GM23338 (cell line): ENCODE results near the gene SLC4A7. TPM values are rescaled to one million over a fixed set of nuclear protein-coding genes. Genes with fewer than 3 reads are reported as not detected.

Experiments used
- ATAC-seq: fragments of 200-7000 bp; cut with Tn5 transposase; 3 replicates; pipeline ENCODE4 v1.9.1; 2020
- DNase-seq: peaks from one replicate; pipeline ENCODE4 v3.0.0-alpha.2; 2015; ENCODE audit warnings: low spot score
- H2AFZ ChIP-seq: fragments of 200-600 bp; sonication (generic); 2 replicates; pipeline ENCODE4 v1.8.0; 2016; ENCODE audit warnings: antibody characterized with exemption, mild to moderate bottlenecking, moderate library complexity
- H3F3A ChIP-seq: fragments of 200-600 bp; sonication (generic); replicated peaks from 2 replicates; pipeline ENCODE4 v1.8.0; 2017; ENCODE audit warnings: antibody characterized with exemption, mixed run types, low read depth
- H3K27ac ChIP-seq: fragments of 200-600 bp; sonication (generic); 2 replicates; pipeline ENCODE4 v1.6.1; 2016; ENCODE audit warnings: low read depth
- H3K27me3 ChIP-seq: fragments of 200-600 bp; sonication (generic); 2 replicates; pipeline ENCODE4 v1.8.0; 2016; ENCODE audit warnings: mild to moderate bottlenecking, mixed run types, moderate library complexity; ENCODE audit not compliant: insufficient read depth
- H3K36me3 ChIP-seq: fragments of 200-600 bp; sonication (generic); 2 replicates; pipeline ENCODE4 v1.8.0; 2016; ENCODE audit warnings: mild to moderate bottlenecking; ENCODE audit not compliant: insufficient read depth
- H3K4me1 ChIP-seq: fragments of 200-600 bp; sonication (generic); 2 replicates; pipeline ENCODE4 v1.8.0; 2016; ENCODE audit warnings: mild to moderate bottlenecking, moderate library complexity; ENCODE audit not compliant: insufficient read depth
- H3K4me2 ChIP-seq: fragments of 200-600 bp; sonication (generic); 2 replicates; pipeline ENCODE4 v1.7.1; 2017; ENCODE audit warnings: mixed run types
- H3K4me3 ChIP-seq: fragments of 200-600 bp; sonication (generic); 2 replicates; pipeline ENCODE4 v1.6.1; 2016; ENCODE audit warnings: mixed run types
- H3K79me2 ChIP-seq: fragments of 200-600 bp; sonication (generic); replicated peaks from 2 replicates; pipeline ENCODE4 v1.8.0; 2017; ENCODE audit warnings: mild to moderate bottlenecking; ENCODE audit not compliant: insufficient read depth
- H3K9me2 ChIP-seq: fragments of 200-600 bp; sonication (generic); 2 replicates; pipeline ENCODE4 v1.8.0; 2017; ENCODE audit not compliant: insufficient read depth
- H4K20me1 ChIP-seq: fragments of 200-600 bp; sonication (generic); replicated peaks from 2 replicates; pipeline ENCODE4 v1.8.0; 2017; ENCODE audit warnings: mild to moderate bottlenecking; ENCODE audit not compliant: insufficient read depth
- H3K27ac Mint-ChIP-seq: 2 replicates; pipeline ENCODE4 v1.8.0; 2020; ENCODE audit warnings: inconsistent platforms, mild to moderate bottlenecking, moderate library complexity, mixed read lengths
- H3K27me3 Mint-ChIP-seq: 3 replicates; pipeline ENCODE4 v1.8.0; 2022; ENCODE audit warnings: low read depth, mild to moderate bottlenecking, moderate library complexity, mixed read lengths, inconsistent platforms; ENCODE audit not compliant: insufficient read depth, poor library complexity
- H3K36me3 Mint-ChIP-seq: 3 replicates; pipeline ENCODE4 v1.8.0; 2021; ENCODE audit warnings: low read depth, mild to moderate bottlenecking, inconsistent platforms, moderate library complexity, mixed read lengths
- H3K4me1 Mint-ChIP-seq: 3 replicates; pipeline ENCODE4 v1.8.0; 2020; ENCODE audit warnings: mild to moderate bottlenecking, inconsistent platforms, mixed read lengths
- H3K4me3 Mint-ChIP-seq: 3 replicates; pipeline ENCODE4 v1.8.0; 2021; ENCODE audit warnings: moderate library complexity, mild to moderate bottlenecking, inconsistent platforms, mixed read lengths
- H3K9me3 Mint-ChIP-seq: 3 replicates; pipeline ENCODE4 v1.8.0; 2020; ENCODE audit warnings: moderate library complexity, mild to moderate bottlenecking, inconsistent platforms, mixed read lengths
- ETS1 ChIP-seq: IDR thresholded peaks from 2 replicates; pipeline ENCODE4 v1.6.1; 2016; ENCODE audit warnings: antibody characterized with exemption
- NANOG ChIP-seq: IDR thresholded peaks from 2 replicates; pipeline ENCODE4 v1.6.1; 2016; ENCODE audit warnings: antibody characterized with exemption, borderline replicate concordance
- STAT1 ChIP-seq: IDR thresholded peaks from one replicate; pipeline ENCODE4 v1.6.1; 2016; ENCODE audit warnings: antibody characterized with exemption; ENCODE audit not compliant: unreplicated experiment
- ZNF114 ChIP-seq: fragments of 250-450 bp; sonication (Bioruptor Pico); IDR thresholded peaks from 2 replicates; pipeline ENCODE4 v1.5.0; 2020; ENCODE audit warnings: mild to moderate bottlenecking, moderate library complexity
- ZNF331 ChIP-seq: fragments of 250-450 bp; sonication (Bioruptor Pico); IDR thresholded peaks from 2 replicates; pipeline ENCODE4 v1.5.0; 2020; ENCODE audit warnings: low read depth, mild to moderate bottlenecking, moderate library complexity
- ZNF462 ChIP-seq: fragments of 250-450 bp; sonication (Bioruptor Pico); IDR thresholded peaks from 2 replicates; pipeline ENCODE4 v1.5.0; 2020; ENCODE audit warnings: mild to moderate bottlenecking, moderate library complexity
- polyA plus RNA-seq: library from polyadenylated mRNA; unstranded; fragments of >200 nt; fragmentation: Nextera tagmentation; extraction: Ambion mirVana; gene quantifications from 2 replicates; pipeline ENCODE4 v1.2.1, GENCODE V29; 2016
- total RNA-seq: library from RNA; depleted of rRNA; stranded (reverse); fragments of >200 nt; shearing (Covaris generic); gene quantifications from 2 replicates; pipeline ENCODE4 v1.2.3, GENCODE V29; 2014

The SLC4A7 gene
- total and polyA plus RNA-seq, 2 experiments from 2014 or later = 44.4 to 101 TPM

- TF ChIP-seq ZNF462 (CRISPR knock-in tag) (no peak), NANOG (no peak), ZNF114 (CRISPR knock-in tag) (no peak), ZNF331 (CRISPR knock-in tag) (no peak)
Measured at GRCh38 chr3:27360113-27361078, 123.8 kb downstream of the SLC4A7 start (continued).

GRCh38 chr3:27358372-27358771 is 125.8 kb downstream of the SLC4A7 start:
- H3K4me3 Mint-ChIP-seq = no peak overlapping the region
- no peaks in the 10 kb centered on the region for H3K27me3 ChIP-seq
- no peak overlapping the region for H3K4me2 ChIP-seq
- no peaks in the 10 kb centered on the region for H4K20me1 ChIP-seq
- H3K27ac Mint-ChIP-seq = no peak overlapping the region
- no peak overlapping the region for H2AFZ ChIP-seq
- no peaks in the 10 kb centered on the region for H3F3A ChIP-seq
- no peak overlapping the region for H3K27ac ChIP-seq
- DNase-seq (no peak), ATAC-seq (no peak)
- peaks cover 18% of the 10 kb centered on the region for H3K4me1 ChIP-seq
- H3K9me3 Mint-ChIP-seq = no peaks in the 10 kb centered on the region; the same call in 2 of the 3 replicates
- H3K27me3 Mint-ChIP-seq = peaks cover 4% of the 10 kb centered on the region
- peaks cover 3% of the 10 kb centered on the region; the same call in 1 of the 3 replicates for H3K36me3 Mint-ChIP-seq
- no peaks in the 10 kb centered on the region for H3K36me3 ChIP-seq
- TF ChIP-seq STAT1 (no peak), ETS1 (no peak)
- no peaks in the 10 kb centered on the region for H3K79me2 ChIP-seq
- peaks cover 31% of the 10 kb centered on the region for H3K4me1 Mint-ChIP-seq
- H3K9me2 ChIP-seq = 0 out of 2 replicates have a peak, but pooled peaks cover 3% of the 10 kb centered on the region
- H3K4me3 ChIP-seq = no peak overlapping the region
